Left lobe of liver (tissue), 2 donors: ENCODE results near the gene LEKR1. TPM values are rescaled to one million over a fixed set of nuclear protein-coding genes. Genes with fewer than 3 reads are reported as not detected.

Experiments used
- ATAC-seq: fragments of 200-7000 bp; cut with Tn5 transposase; one replicate; pipeline ENCODE4 v1.9.1; 2020; ENCODE audit warnings: mild to moderate bottlenecking, moderate library complexity
- DNase-seq: peaks from one replicate; pipeline ENCODE4 v3.0.0-alpha.2; 2020; ENCODE audit warnings: low spot score
- total RNA-seq: library from RNA; stranded (reverse); gene quantifications from one replicate; pipeline ENCODE4 v1.2.1, GENCODE V29; 2021
- donor health status: DM: no; HTN: no; CAD: no; lungs with moderate emphysema.
- donor health status: DM: no; HTN: yes; CAD: no.

Gene LEKR1
- total RNA-seq, 1 donor from 2014 or later = 0.58 TPM

- DNase-seq (no peak), ATAC-seq (no peak)
These were observed 219.2 kb downstream of the LEKR1 start for GRCh38 chr3:157045238-157045850.

- ATAC-seq = no peak
- DNase-seq = no peak
These were observed 220.4 kb downstream of the LEKR1 start for GRCh38 chr3:157046520-157046919.

- no peak for ATAC-seq
- DNase-seq = no peak
These were observed 224.9 kb downstream of the LEKR1 start for GRCh38 chr3:157051055-157051454.

- no peak for ATAC-seq
- no peak for DNase-seq
These were observed 225.4 kb downstream of the LEKR1 start for GRCh38 chr3:157051591-157051990.

GRCh38 chr3:157056035-157056434 is 229.9 kb downstream of the LEKR1 start:
- ATAC-seq (no peak), DNase-seq (no peak)

GRCh38 chr3:157058392-157059071 is 232.4 kb downstream of the LEKR1 start:
- ATAC-seq (no peak), DNase-seq (no peak)

- no peak for ATAC-seq
- no peak for DNase-seq
These were observed 233.0 kb downstream of the LEKR1 start for GRCh38 chr3:157059181-157059580.

GRCh38 chr3:157059661-157060060 is 233.5 kb downstream of the LEKR1 start:
- DNase-seq (no peak), ATAC-seq (no peak)

- no peak for DNase-seq
- no peak for ATAC-seq
These were observed 235.1 kb downstream of the LEKR1 start for GRCh38 chr3:157061265-157061664.

- DNase-seq = no peak
- no peak for ATAC-seq
These were observed 237.3 kb downstream of the LEKR1 start for GRCh38 chr3:157063469-157063868.

GRCh38 chr3:157063926-157064325 is 237.8 kb downstream of the LEKR1 start:
- ATAC-seq (no peak), DNase-seq (no peak)

- ATAC-seq (peak; percentile 13), DNase-seq (no peak)
These were observed 238.2 kb downstream of the LEKR1 start for GRCh38 chr3:157064402-157064801.

- ATAC-seq (no peak), DNase-seq (no peak)
These were observed 239.0 kb downstream of the LEKR1 start for GRCh38 chr3:157065201-157065600.

- DNase-seq (no peak), ATAC-seq (peak; percentile 71)
These were observed 240.4 kb downstream of the LEKR1 start for GRCh38 chr3:157066335-157067098.

- no peak for ATAC-seq
These were observed 241.0 kb downstream of the LEKR1 start for GRCh38 chr3:157067114-157067513.

GRCh38 chr3:157069406-157069805 is 243.3 kb downstream of the LEKR1 start:
- ATAC-seq (no peak), DNase-seq (no peak)

More at GRCh38 chr3:157067114-157067513, 241.0 kb downstream of the LEKR1 start:
- no peak for DNase-seq

GRCh38 chr3:157069846-157070677 is 243.9 kb downstream of the LEKR1 start:
- DNase-seq = peak; percentile 38
- peak; percentile 17 for ATAC-seq

GRCh38 chr3:157070678-157070999 is 244.5 kb downstream of the LEKR1 start:
- peak; percentile 92 for ATAC-seq
- peak; percentile 65 for DNase-seq

GRCh38 chr3:157071744-157072525 is 245.8 kb downstream of the LEKR1 start:
- DNase-seq (no peak), ATAC-seq (no peak)

GRCh38 chr3:157073810-157074209 is 247.7 kb downstream of the LEKR1 start:
- ATAC-seq = no peak
- DNase-seq = no peak
